ENCODE data around the gene HEATR9.

The HEATR9 gene

DNA sequence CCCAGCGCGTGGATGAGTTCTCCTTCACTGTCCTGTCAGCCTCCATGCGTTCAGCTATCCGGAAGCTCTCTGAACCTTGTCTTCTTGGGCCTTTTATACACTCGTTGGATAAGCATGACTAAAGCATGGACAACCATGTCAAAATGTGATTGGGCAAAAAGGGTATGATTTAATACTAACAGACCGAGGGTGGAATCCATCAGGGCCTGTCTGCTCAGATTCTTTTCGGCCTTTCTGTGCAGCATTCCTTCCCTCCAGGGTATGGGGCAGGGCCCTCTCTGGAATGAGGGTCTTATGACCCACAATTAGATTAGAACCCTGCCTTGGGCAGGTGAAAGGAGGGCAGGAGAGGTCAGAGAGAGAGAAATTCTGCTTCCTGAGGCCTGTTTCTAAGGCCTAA, 25.5 kb upstream of the HEATR9 start:
- DNase-seq: no peak

DNA sequence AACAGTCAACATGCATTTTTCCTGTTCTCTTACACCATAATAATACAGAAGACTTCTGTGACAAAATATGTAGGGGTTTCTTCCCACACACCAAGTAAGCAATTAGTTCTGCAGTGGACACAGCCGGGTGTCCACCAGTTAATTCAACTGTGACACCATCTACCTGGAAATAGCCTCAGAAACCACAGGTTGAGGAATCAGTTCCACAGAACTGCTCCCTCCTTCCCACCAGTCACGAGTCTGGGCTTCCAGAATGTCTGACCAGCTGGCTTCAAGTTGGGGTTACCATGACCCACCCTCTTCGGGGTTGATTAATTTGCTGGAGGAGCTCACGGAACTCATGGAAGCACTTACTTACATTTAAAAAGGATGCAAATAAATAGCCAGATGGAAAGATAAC, 25.1 kb upstream of the HEATR9 start:
- no peak for DNase-seq

DNA sequence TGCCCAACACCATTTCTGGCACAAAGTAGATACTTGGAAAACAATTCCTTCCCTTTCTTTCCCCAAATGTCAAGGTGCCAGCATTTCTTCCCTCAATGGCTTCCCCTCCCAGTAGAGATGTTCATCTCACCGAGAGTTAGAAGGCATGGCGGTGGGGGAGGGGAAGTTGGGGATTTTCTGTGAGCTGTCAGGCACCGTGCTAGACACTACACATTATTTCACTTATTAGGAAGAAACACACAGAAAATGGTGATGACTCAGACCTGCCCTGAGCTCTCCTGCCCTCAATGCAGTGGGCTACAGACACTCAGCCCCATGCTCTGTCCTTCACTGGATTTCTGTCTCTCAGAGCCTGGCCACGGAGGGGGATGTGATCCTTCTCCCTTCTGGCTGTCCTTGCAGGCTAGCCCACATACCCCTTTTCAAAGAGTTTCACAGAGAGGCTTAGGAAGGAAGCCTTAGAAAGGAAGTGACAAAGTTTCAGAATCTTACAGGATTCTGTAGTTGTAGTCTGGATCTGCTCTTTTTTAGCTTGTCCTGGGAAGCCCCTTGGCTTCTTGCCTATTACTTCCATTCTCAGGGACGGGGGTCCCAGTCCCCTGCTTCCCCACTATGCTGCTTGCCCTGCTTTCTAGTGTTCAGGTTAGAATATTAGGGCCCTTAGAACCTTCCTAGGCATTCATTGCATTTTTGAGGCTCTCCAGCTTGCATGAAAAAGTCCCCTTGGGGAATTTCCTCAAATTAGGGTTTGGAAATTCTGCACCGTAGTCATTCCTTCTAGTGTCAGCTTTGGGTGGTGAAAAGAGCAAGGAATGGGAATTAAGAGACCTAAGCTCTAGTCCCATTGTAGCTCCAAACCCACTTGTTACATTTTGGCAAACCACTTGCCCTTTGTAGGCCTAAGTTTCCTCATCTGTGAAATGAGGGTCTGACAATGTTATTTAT, 23.7 kb upstream of the HEATR9 start:
- DNase-seq: no peak

DNA sequence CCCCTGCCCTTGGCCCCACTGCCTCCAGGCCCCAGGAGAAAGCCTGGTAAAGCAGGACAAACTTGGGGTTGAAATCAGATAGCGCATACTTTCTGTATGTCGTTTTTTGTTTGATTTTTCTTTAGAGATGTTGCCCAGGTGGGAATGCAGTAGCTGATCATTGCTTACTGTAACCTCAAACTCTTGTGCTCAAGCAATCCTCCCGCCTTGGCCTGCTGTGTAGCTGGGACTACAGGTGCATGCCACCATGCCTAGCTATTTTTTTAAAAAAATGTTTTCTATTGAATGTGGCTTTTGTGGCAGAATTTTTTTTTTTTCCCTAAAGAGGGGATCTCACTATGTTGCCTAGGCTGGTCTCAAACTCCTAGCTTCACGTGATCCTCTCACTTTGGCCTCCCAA, 22.6 kb upstream of the HEATR9 start:
- no peak for DNase-seq

DNA sequence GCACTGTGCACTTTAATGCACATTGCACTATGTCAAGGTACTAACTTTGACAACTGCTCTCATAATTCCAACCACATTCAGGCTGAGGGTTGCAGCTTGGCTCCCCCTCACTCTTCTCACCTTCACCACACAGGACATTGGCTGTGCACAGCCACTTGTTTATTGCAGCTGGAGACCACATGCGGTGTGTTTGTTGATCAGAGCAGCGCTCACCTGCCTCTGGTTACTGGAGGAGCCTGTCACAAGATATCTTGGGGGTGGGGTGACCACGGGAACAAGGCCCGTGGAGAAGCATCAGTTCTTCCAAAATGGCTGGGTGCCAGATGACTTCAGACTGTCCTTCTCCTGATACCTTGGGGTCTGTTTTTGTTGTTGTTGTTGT, 22.1 kb upstream of the HEATR9 start:
- DNase-seq: no peak

DNA sequence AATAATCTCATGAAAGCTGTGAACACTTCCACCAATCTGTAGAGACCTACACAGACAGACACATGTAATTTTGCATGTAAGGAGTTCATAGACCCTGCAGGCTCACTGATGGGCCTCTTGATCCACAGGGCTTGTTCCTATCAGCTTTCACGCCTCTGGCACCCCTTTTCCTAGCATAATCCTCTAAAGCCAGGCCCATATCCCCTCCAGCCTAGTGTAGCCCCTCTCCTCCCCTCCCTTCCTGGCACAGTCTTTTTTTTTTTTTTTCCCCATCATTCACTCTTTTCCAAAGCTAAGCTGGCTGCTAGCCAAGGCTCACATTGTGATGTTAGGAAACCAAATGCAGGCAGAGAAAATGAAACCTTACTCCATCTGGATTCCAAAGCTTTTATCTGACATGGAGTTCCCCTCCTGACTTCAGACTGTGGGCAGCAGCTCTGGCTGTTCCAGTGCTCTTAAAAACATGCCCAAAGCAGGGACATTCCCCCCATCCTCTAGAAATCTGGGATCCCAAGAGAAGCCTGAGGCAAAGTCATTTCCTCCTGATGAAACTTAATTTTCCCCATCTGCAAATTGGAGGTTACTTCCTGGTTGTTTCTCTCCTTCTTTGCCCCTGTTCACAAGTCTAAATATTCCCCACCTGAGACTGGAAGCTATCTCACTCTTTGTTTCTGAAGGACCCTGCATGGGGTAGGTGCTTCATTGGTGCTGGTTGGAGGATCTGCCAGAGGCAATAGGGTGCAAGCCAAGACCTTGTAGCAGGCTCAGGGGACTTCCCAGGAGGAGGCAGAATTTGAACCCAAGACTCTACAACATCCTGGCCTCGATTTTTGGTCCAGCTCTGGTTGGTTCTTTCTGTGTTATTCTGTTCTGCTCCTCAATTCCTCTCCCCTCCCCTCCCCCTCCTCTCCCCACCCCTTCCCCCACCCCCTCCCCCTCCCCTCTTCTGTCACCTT, 21.4 kb upstream of the HEATR9 start:
- peak; percentile 18 to 65 for DNase-seq

DNA sequence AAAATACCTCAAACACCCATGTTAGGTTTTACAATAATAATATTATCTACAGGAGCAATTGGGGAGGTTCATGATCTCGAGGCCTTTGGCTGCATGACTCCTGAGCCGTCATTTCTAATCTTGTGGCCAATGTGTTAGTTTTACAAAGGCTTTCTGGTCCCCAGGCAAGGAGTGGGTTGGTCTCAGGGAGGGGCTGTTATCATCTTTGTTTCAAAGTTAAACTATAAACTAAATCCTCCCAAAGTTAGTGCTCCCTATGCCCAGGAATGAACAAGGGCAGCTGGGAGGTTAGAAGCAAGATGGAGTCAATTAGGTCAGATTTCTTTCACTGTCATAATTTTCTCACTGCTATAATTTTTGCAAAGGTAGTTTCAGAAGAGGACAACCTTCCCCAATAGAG, 20.6 kb upstream of the HEATR9 start:
- no peak for DNase-seq

DNA sequence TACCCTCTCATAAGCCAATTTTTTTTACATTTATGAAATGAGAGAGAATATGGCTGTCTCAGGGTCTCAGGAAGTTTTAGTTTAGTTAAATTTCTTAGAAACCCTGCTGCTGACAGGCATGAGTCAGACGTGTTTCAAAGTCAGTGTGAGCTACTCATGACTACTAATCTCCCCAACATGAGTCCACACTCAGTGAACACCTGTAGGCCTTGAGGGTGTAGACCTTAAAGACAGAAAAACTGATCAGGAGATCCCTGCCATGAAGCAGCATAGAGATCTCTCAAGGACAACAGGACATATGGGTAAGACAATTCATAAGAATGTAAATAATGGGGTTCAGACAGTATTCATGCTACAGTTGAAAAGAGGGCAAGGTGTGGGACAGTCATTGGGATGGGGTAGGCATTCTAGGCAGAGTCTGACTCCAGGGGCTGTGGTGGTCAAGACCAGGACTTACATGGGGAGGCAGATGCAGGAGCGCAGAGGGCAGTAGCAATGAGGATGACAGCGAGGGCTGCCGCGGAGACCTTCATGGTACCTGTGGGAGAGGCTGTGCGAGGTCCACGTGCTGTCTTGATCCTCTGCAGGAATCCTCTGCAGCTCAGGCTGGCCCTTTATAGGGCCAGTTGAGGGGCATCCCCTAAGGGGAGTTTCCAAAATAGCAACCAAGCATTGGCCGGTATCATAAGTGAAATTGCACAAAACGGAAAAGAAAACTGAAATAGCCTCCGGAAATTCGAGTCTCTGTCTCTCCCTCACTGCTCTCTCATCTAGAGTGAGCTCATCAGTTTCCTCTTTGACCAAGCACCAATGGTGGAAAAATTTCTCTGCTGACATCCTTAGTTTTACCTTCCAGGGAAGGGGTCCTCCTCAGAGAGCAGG, 11.3 kb upstream of the HEATR9 start, which contains the start of gene CCL5:
TSS of gene CCL5 (minus strand) at position 588 of the 882 bp plus-strand sequence.
- no peak for DNase-seq

DNA sequence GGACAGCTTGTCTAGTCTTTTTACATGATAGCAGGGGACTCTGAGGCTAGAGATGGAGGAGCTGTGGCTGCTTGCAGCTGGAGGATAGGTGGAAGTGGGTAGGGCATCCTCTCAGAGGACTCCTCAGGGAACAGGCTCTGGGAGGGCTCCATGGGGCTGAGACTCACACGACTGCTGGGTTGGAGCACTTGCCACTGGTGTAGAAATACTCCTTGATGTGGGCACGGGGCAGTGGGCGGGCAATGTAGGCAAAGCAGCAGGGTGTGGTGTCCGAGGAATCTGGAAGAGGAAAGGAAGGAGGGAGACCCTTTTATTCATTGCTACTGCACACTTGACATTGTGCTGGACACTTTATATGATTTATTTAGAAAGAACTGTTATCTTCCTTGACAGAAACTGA, 9.7 kb upstream of the HEATR9 start:
- no peak for DNase-seq

DNA sequence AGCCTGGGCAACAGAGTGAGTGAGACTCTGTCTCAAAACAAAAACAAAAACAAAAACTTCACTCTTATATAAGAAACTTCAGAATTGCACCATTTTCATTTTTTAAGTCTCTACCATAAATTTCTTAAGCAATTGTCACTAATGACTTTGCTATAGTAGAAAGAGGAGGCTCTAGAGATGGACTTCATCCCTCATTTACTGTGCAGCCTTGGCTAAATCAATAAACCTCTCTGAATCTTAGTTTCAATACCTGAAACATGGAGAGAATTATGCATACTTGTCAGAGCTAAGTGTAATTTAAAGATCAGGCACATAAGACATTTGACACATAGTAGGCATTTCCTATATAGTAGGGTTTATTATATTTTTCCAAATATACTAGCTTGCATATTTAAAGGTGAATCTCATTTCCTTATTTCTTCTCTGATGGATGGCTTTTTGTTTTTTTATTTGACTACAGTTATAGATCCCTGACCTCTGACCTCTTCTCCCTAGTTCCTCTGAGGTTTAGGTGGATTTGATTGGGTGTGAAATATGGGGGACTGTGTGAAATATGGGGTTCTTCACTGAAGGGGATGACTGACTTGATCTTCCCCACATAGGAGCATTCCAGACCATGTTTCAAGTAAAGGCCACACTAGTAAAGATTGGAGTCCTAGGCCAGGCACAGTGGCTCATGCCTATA, 8.8 kb upstream of the HEATR9 start:
- DNase-seq: no peak

DNA sequence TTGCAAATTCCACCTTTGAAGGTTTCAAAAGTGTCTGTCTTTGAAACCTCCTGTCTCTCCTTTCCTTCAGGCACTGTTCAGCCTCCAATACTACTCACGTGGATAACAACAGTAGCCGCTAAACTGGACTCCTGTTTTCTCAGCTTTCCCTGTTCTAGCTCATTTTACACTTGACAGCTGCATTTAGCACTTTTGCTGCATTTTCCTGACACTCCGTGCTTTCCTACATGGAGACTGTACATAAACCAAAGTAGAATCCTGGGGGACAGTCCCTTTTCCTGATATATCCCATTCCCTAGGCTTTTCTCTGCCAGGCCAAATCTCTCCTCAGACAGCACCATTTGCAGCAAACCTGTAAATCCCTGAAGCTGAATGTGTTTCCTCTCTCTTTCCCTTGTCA, 7.8 kb upstream of the HEATR9 start:
- no peak for DNase-seq

DNA sequence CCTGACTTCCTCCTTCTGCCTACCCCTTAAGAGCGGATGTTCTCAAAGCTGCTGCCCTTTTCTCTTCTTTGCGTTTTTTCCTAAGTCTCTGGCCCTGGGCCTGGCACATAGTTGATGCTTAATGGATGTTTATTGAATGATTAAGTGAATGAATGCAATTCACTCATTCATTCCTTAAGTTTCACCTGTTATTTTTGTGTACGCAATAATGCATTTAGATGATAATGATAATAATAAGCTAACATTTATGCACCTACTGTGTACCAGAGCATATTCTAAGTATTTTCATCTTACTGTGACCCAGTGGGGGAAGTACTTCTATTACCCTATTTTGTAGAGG, 7.1 kb upstream of the HEATR9 start:
- DNase-seq: no peak

DNA sequence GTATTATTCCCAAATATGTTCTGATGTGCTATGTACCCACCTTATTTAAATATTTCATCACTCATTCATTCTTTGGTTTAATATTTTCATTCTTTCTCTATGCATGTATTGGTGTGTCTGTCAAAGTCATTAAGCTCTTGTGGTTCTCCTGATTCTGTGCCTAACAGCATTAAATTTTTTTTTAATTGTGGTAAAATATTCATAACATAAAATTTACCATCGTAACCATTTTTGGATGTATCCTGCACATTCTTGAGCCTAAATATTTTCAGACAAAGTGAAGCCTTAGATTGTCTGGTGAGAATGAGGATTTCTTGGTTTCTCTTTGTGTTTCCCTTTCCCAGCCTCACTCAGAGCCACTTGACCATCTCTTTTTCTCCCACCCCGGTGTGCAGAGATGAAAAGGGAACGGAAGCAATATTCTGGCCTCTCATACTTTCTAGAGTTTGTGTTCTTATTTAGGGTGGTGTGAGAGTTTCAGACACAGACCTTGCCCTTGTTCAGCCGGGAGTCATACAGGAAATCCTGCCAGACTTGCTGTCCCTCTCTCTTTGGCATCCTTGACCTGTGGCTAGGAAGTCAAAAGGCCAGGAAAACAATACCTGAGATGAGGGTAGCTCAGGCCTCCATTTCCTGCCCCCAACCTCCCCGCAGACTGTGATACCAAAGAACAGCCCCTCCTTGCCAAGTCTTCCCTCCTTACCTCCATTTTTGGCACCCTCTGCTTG, 6.5 kb upstream of the HEATR9 start:
- no peak for DNase-seq

DNA sequence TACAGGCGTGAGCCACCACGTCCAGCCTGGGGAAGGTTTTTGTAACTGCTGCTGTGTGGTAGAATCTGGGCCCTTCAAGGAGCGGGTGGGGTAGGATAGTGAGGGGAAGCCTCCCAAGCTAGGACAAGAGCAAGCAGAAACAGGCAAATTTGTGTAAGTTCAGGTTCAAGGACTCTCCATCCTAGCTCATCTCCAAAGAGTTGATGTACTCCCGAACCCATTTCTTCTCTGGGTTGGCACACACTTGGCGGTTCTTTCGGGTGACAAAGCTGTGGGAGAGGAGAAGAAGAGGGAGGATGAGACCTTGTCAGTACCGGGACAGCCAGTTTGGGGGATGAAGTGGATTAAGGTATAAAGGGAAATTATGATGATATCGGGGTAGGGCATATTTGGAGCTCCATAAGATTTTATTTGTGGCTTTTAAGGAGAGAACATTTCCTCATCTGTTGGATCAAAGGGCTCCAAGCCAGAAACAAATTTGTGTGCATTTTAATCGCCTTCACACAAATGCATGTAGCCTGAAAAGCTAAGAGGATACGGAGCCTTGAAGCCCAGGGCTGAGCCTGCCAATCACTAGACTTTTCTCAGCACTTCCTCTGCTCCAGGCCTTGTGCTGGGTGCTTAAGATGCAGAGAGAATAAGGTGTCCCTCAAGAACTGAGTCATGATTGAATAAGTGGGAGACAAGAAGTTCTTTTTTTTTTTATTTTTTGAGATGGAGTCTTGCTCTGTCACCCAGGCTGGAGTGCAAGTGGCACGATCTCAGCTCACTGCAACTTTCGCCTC, 3.7 kb upstream of the HEATR9 start:
- DNase-seq: no peak

DNA sequence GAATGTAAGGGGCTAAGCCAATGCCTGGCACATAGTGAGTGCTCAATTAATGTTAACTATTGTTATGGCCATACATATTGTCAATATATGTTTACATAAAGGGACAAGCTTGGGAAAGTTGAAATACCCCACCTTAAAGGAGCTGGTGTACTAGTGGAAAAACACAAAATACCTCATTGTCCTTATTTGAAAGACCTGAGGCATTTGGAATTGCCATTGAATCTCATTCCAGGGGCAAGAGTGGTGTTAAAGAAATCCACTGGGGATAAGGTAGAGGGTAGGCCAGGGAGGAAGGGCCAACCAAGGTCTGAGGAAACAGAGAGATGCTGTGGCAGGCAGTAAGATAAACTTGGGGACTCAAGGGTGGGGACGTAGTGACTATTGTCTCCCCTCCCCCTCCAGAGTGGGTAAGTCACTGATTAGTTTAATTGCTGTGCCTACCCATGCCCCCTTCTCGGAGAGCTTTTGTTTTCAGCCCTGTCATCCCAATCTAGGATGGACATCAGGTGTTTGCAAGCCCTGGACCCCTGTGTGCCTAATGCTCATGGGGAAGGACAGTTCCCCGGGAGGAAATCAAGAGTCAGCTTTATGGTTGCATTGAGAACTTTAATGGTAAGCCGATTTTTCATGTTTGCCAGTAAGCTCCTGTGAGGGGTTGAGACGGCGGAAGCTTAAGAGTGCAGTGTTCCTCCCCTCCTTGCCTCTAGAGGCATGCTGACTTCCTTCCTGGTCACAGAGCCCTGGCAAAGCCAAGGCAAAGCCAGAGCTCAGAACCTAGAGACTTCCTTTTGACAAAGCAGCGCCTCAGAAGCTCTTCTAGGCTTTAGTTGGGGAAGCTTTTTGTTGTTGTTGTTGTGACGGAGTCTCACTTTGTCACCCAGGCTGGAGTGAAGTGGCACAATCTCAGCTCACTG, 2.5 kb upstream of the HEATR9 start:
- no peak for DNase-seq

DNA sequence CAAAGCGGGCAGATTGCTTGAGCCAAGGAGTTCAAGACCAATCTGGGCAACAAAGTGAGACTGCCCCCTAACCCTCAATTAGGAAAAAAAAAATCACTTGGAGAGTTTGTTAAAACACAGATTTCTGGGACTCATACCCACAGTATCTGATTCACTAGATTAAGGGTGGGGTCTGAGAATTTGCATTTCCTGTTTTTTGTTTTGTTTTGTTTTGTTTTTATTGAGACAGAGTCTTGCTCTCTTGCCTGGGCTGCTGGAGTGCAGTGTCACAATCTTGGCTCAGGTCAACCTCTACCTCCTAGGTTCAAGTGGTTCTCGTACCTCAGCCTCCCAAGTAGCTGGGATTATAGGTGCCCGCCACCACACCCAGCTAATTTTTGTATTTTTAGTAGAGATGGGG, 1.1 kb downstream of the HEATR9 start:
- DNase-seq: no peak

DNA sequence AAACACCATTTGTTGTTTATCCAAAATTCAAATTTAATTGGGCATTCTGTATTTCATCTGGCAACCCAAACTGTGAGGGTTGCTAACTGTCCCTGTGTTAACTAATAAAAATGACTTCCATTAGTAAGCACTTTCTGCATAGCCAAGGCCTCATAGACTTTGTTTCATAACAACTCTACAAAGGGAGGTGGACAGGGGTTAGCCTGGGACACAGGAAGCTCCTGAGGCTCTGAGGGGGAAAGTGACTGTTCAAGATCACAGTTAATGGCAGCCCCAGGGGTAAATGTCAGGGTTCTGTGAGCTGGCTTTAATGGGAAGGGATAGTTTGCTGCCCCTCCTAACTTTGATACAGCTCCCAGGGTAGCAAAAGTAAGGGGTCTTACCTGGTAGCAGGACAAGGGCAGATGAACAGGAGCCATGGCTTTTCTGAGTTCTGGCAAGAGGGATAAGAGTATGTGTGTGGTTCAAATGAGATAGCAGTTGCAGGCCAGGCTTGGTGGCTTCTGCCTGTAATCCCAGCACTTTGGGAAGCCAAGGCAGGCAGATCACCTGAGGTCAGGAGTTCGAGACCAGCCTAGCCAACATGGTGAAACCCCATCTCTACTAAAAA, 2.2 kb downstream of the HEATR9 start:
- DNase-seq: no peak

DNA sequence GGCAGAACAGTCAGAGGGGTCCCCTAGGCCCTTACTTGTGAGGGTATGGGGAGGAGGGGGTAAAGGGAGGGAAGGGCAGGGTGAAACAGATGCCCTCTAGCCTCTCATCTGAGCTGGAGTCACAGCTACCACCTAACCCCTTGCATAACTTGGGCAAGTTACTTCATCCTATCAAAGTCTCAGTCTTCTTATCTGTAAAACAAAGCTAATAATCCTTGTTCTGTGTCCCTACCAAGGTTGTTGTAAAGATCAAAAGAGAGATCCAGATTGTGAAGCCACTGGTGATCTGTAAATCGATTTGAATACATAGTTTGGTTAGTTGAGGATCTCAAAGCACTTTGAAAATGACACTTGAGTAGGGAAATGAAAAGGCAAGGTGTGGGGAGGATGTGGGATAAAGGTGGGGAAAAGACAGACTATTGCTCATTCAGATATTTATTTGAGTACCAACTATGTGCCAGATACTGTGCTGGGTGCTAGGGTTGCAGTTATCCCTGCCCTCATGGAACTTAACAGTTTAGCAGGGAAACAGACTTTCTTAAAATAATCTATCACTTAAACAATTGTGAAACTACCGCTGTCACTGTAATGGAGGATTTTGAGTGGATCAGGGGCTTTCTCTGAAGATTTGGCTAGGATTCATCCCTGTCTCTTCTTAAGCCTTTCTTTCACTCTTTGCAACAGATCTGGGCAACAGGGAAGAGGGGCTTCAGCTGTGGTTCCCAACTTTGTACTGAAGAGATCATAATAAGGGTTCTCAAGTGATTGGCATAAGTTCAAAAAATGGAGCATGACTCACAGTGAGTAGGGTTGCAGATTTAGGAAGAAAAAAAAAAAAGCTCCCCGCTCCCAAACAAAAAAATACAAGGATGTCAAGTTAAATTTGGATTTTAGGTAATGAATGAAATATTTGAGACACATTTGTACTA, 3.0 kb downstream of the HEATR9 start:
- DNase-seq: no peak

All from NCI-H446 (cell line).